Adipose tissue (tissue), 3 donors: ENCODE data around the gene SDS. TPM values are rescaled to one million over a fixed set of nuclear protein-coding genes. Genes with fewer than 3 reads are reported as not detected.
"Not testable (repeated sequence)": the region's sequence is repeated elsewhere in the genome, so short reads cannot be mapped to it uniquely, and the experiment has no call there.

Experiments used
- H3K27ac ChIP-seq: one replicate; pipeline ENCODE4 v1.5.1; 2013; ENCODE audit warnings: low read depth, low read length
- WGBS, 3 donors: extraction: QIAGEN DNeasy Blood & Tissue Kit; methylation state at CpG; one replicate each; pipeline ENCODE4 v1.1.7; 2013; 5-methylcytosine and 5-hydroxymethylcytosine counted together
- polyA plus RNA-seq, 3 donors: library from polyadenylated mRNA; stranded (reverse); fragments of 200-250 nt; gene quantifications; one replicate each; pipeline ENCODE4 v1.2.3, GENCODE V29; 2013
- donor health status: healthy with polysubstance abuse.
- donor health status: Bipolar disorder and iron deficiency.
- donor health status: healthy.

SDS gene
- polyA plus RNA-seq, 3 donors: 0.13 to 2.9 (median 1.3) TPM

DNA sequence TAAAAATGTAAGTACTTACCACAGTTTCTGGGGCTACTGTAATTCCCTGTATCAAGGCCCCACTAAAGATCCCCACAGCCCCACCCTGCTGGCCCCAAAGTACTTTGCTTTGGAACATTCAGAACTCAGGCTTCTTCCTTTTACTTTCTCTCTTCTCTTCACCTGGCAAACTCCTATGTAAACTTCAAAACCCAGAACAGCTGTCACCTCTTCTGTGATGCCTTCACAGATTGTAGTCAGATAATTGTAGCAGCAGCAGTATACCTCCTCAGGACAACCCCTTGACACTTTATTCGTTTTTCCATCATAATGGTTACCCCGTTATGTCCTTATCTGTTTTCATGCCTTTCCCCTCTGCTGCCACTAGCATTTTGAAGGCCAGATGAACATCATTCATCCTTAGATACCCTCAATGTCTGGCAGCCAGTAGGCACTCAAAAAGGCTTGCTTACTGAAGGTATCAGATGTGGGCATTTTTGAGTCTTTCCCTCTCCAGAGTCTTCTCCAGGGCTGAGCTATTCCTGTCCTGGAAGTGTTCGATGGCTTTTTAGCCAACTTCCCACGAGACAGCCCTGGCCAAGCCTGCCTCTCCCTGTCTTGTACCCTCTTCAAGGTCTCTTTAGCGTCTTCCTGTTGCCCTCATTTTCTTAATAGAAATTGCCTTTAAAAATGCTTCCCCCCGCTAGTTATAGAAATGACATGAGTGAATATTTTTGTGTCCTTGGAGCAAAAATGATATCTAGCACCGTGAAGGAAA lies 37.9 kb downstream of the SDS start:
- H3K27ac ChIP-seq: no peak overlapping the region
- WGBS, 3 donors: 80 to 91% (median 88%) methylated on average over 7 of the region's 7 CpGs

DNA sequence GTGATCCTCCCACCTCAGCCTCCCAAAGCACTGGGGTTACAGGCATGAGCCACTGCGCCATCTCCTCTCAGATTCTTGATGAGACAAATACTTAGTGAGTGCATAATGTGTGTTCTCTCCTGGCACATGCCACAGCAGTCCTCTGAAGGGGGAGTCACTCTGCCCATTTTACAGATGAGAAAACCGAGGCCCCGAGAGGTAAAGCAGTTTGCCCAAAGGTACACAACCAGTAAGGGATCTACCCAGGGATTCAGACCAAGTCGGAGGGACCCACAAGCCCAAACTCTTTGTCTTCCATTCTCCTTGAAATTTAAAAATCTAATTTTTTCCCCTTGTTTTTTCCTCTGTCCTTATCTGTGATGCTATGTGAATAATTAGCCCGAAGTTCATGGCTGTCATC lies 39.0 kb downstream of the SDS start:
- H3K27ac ChIP-seq: no peak overlapping the region
- WGBS, 3 donors: 92 to 95% (median 95%) methylated on average over 5 of the region's 5 CpGs

DNA sequence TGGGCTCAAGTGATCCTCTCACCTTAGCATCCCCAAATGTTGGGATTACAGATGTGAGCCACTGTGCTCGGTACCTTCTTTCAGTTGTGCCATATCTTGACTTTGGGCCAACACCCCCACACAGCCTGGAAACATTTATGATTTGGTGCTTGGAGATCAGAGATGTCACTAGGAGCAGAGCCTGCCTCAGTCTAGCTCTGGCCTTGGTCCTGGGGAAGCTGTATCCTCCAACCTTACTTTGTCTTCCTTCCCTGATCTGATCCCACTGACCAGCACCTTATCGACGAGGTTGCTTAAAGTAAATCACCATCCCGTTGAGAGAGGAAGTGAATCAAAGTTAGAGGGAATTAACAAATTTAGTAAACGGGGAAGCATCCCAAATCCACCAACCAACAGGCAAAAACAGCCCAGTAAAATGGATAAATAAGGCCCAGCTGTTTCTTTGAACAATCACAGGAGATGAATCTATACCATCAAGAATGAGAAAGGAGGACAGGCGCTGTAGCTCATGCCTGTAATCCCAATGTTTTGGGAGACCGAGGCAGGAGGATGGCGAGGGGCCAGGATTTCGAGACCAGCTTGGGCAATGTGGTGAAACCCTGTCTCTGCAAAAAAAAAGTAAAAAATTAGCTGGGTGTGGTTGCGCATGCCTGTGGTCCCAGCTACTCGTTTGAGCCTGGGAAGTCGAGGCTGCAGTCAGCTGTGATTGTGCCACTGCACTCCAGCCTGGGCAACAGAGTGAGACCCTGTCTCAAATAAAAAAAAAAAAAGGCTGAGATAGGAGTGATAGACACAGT lies 41.9 kb downstream of the SDS start:
- no peak overlapping the region for H3K27ac ChIP-seq
- WGBS, 3 donors: 51 to 79% (median 57%) methylated on average over 12 of the region's 12 CpGs

DNA sequence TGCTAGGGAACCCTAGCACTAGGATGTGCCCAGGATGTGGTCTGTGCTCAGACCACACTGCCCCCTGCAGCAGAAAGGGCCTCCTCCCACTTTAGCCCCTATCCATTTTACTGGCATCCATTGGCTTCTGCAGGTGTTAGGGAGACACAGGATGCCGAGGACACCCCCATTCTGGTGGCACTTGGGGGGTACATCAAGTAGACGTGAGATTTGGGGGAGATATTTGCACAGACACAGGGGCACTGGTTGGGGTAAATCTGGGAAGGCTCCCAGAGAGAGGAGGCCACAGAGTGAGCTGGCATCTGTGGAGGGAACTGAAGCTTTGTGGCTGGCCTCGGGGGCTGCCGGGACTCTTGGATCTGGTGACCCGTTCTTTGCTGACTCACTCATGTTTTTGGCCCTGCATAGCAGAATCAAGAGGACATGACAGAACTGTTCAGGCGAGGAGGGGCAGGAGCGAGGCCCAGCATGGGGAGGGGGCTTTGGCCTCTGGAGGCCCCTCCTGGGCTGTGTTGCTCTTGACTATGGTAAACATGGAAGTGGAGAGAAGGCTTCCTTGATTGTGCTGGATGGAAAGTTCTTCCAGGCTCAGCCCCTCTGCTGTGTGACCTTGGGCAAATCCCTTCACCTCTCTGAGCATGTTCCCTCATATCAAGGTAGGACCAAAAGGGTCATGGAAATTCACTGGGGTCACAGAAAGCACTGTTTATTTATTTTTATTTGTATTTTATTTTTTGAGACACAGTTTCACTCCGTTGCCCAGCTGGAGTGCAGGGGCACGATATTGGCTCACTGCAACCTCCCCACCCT lies 43.5 kb downstream of the SDS start:
- no peak overlapping the region for H3K27ac ChIP-seq
- WGBS, 3 donors: 68 to 74% (median 73%) methylated on average over 9 of the region's 9 CpGs

DNA sequence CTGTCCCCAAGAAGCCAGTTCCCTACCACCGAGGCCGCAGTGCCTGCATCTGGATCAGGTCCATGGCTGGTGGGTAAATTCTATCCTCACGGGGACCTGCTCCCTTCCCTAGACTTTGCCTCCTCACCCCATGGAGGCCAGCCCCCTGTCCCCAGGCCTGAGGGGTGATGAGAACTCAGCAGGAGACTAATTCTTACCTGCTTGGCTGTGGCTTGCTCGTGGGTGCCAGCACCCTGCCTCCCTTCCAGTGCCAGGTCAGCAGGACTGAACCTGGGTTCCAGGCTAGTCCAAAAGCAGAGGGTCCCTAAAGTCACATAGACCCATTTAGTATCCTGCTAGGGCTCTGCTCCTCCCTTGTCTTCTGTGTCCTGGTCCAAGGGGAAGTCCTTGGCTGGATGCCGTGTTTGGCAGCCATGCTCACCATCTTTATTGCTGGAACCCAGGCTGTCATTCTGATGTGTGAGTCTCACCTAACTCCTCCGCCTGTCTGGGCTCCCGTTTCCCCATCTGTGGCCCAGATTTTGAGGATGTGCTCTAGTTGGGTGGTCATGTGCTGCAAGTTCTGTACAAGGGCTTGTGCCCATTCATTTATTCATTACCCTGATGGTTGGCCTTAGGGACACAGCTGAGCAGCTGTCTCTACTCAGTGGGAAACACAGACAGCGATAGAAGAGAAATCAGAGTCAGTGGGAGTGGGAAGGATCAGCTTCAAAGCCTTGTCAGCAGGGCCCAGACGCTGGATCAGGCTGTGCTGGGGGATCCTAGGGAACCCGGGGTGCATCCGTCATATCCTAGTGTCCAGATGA lies 44.4 kb downstream of the SDS start:
- WGBS, 3 donors: 32 to 36% (median 36%) methylated on average over 11 of the region's 11 CpGs
- H3K27ac ChIP-seq: no peak overlapping the region

DNA sequence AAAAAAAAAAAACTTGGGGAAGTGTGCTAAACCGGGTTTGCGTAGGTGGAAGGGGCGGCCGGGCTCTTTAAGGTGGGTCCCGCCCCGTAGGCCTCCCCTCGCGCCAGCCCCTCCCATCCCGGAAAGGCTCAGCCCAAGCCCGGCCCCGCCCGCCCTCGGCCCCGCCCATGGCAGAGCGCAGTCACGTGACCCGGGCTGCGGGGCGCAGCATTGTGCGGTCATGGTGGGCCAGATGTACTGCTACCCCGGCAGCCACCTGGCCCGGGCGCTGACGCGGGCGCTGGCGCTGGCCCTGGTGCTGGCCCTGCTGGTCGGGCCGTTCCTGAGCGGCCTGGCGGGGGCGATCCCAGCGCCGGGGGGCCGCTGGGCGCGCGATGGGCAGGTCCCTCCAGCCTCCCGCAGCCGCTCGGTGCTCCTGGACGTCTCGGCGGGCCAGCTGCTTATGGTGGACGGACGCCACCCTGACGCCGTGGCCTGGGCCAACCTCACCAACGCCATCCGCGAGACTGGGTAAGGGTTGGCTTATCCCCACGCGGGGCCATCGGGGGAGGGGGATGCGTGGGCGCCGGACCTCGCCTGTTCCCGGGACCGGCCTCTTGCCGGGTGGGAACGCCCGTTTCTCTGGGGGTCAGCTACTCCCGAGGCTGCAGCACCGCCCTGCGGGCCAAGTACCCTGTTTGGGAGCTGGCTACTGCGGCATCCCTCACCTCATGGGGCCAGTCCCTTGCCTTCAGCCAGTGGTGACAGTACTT lies 45.1 kb downstream of the SDS start, which contains the start of gene PLBD2:
PLBD2 (plus strand) TSS at position 207 of the 752 bp plus-strand sequence; CDS start at position 221, 14 bp downstream.
- H3K27ac ChIP-seq: no peak within 1 kb of the TSS
- WGBS, 3 donors: 0 to 2% (median 1%) methylated on average over 51 to 67 of the region's 67 CpGs

DNA sequence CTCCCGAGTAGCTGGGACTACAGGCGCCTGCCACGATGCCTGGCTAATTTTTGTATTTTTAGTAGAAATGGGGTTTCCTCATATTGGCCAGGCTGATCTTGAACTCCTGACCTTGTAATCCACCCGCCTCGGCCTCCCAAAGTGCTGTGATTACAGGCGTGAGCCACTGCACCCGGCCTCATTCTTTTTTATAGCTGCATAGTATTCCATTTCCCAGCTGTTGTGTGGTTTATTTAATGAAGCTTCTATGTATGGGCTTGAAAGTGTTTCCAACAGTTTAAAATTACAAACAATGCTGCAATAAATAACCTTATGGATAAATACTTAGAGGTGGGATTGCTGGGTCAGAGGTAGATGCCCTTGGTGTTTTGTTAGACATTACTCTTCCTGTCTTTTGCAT lies 49.5 kb downstream of the SDS start:
- WGBS, 3 donors: 87 to 95% (median 91%) methylated on average over 7 of the region's 7 CpGs
- H3K27ac ChIP-seq: not testable (repeated sequence)

DNA sequence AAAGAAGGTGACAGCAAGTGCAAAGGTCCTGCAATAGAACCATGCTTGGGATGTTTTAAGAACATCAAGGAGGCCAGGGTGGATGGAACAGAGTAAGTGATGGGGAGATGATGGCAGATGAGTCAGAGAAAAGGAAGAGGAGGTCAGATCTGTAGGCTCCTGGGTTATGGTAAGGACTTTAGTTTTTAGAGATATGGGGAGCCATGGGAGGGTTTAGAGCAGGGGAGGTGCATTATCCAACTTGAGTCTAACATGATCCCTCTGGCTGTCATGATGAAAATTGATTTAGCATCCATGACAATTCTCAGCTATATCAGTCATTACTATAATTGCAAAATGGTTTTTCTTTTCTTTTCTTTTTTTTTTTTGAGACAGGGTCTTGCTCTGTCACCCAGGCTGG lies 52.6 kb downstream of the SDS start:
- no peak overlapping the region for H3K27ac ChIP-seq

DNA sequence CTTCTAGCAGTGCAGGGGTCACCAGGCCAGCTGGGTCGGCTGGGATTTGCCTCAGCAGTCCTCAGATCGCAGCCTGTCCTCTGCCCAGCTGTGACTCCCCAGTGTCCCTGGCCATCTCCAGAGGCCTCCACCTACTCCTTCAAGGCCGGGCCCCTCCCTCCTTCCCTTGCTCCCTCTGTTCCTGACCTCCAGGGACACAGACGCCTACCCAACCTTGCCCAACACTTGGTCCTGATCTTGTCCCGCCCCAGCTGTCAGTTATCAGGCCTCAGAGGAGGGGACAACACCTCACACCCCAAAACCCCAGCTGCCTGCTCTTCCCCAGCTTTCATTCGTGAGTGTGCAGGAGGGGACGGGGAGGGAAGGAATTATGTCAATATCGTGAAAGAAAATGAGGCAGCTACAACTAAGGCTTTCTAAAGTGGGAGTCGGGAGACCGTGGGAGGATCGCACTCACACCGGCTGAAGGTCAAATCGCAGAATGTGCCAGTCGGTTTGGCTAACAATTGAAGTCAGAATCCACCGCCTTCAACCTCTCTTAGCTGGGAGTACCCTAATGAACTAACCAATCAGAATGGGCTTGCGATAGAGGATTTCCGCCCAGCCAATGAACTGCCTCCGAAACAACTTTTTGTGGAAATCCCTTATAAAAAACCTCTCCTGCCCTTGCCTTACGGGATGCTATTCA lies 54.7 kb downstream of the SDS start:
- 55 to 65% (median 57%) methylated on average over 18 to 19 of the region's 19 CpGs for WGBS, 3 donors
- H3K27ac ChIP-seq: no peak overlapping the region

DNA sequence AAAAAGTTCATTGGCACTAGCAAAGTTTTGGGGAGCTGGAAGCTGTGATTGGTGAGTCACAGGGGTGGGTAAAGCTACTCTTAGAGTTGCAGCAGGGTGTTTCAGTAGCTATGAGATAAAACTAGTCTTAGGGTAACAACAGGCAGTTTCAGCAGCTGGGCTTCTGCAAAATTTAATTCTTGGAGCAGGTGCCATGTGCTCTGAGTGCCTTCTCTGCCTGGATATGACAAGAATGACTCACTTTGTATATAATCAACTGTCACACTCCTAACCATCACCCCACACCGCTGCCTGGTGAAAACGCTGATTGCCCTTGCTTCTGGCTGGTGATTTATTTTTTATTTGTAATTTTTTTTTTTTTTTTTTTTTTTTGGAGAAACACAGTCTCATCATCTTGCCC lies 55.8 kb downstream of the SDS start:
- WGBS, 3 donors: 80 to 93% (median 92%) methylated on average over 2 of the region's 2 CpGs
- H3K27ac ChIP-seq: no peak overlapping the region

DNA sequence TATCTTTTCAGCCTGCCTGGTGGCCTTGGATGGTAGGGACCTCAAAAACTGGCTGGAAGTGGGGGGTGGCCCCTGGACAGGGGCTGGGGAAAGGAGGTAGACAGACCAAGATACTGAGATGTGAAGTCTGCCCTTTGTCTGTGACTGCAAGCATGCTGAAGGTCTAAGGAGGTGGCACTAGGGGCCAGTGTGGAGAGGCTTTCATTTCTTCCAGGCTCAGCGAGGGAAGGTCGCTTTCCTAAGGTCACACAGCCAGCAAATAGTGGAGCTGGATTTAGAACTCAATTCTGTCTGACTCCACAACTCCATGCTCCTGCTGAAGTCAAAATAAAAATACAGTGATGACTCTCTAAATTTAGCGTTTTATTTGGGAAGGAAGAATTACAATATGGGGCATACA lies 56.6 kb downstream of the SDS start:
- H3K27ac ChIP-seq: no peak overlapping the region
- 91 to 97% (median 93%) methylated on average over 3 of the region's 3 CpGs for WGBS, 3 donors

DNA sequence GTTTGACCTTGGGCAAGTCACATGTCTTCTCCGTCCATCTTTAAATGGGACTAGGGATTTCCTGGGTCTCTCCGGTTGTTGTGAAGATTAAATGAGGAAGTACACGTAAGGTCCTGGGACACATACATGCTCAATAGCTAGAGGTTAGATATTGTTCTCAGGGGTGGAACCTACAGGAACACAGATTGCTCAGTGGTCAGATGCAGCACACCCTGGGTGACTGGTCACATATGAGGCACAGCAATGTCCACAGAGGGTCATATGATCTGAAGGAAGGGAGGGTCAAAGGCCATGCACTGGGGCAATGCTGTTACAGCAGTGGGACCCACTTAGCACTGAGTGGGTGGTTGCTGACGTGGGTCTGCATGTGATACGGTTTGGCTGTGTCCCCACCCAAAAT lies 57.3 kb downstream of the SDS start:
- H3K27ac ChIP-seq: no peak overlapping the region
- 65 to 91% (median 78%) methylated on average over 5 of the region's 5 CpGs for WGBS, 3 donors

DNA sequence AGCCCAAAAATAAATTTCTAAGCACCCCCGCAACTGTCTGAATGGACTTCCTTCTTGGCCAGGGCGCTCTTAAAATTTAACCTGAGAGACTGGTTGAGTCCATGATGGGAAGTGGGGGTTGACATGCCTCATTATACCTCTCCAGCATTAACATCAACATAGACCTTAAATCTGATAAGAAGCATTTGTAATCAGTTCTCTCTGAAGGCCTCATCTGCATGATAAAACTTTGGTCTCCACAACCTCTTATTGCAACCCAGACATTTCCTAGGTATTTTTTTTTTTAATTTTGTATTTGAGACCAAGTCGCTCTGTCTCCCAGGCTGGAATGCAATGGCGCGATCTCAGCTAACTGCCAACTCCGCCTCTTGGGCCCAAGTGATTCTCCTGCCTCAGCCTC lies 58.4 kb downstream of the SDS start:
- WGBS, 3 donors: 94 to 96% (median 95%) methylated on average over 6 of the region's 6 CpGs

More for the DNA sequence above, 58.4 kb downstream of the SDS start:
- H3K27ac ChIP-seq: no peak overlapping the region
